ENCODE results near the gene MALSU1.

The MALSU1 gene

GRCh38 chr7:23298885-23299769 is at the start of gene MALSU1:
Gene MALSU1, plus strand, starts transcription at chr7:23299339. Its CDS starts 14 bp downstream, at chr7:23299353.
- in situ Hi-C loops (cut with MboI; ENCODE audit: low sequenced_read_pairs): no loop called here

GRCh38 chr7:23249486-23249885 is 49.7 kb upstream of the MALSU1 start:
- in situ Hi-C loops (cut with MboI; ENCODE audit: low sequenced_read_pairs): no loop called here

- in situ Hi-C loops (cut with MboI; ENCODE audit: low sequenced_read_pairs): loop anchor here (25.0 kb wide), 1 partner anchor 458 kb away; the partner anchor contains the start of gene STK31
Measured at GRCh38 chr7:23254051-23254681, 45.0 kb upstream of the MALSU1 start.

GRCh38 chr7:23256731-23257130 is 42.4 kb upstream of the MALSU1 start:
- in situ Hi-C loops (cut with MboI; ENCODE audit: low sequenced_read_pairs): loop anchor here (25.0 kb wide), 1 partner anchor 456 kb away; the partner anchor contains the start of gene STK31

- in situ Hi-C loops (cut with MboI; ENCODE audit: low sequenced_read_pairs): loop anchor here (25.0 kb wide), 1 partner anchor 452 kb away; the partner anchor contains the start of gene STK31
Measured at GRCh38 chr7:23260371-23260770, 38.8 kb upstream of the MALSU1 start.

GRCh38 chr7:23261843-23262452 is 37.2 kb upstream of the MALSU1 start:
- in situ Hi-C loops (cut with MboI; ENCODE audit: low sequenced_read_pairs): loop anchor here (25.0 kb wide), 1 partner anchor 450 kb away; the partner anchor contains the start of gene STK31

GRCh38 chr7:23264916-23265458 is 34.2 kb upstream of the MALSU1 start:
- in situ Hi-C loops (cut with MboI; ENCODE audit: low sequenced_read_pairs): loop anchor here (25.0 kb wide), 1 partner anchor 447 kb away; the partner anchor contains the start of gene STK31

- in situ Hi-C loops (cut with MboI; ENCODE audit: low sequenced_read_pairs): loop anchor here (25.0 kb wide), 1 partner anchor 445 kb away; the partner anchor contains the start of gene STK31
Measured at GRCh38 chr7:23266918-23267317, 32.2 kb upstream of the MALSU1 start.

- in situ Hi-C loops (cut with MboI; ENCODE audit: low sequenced_read_pairs): loop anchor here (25.0 kb wide), 1 partner anchor 445 kb away; the partner anchor contains the start of gene STK31
Measured at GRCh38 chr7:23267357-23267756, 31.8 kb upstream of the MALSU1 start.

- in situ Hi-C loops (cut with MboI; ENCODE audit: low sequenced_read_pairs): loop anchor here (25.0 kb wide), 1 partner anchor 444 kb away; the partner anchor contains the start of gene STK31
Measured at GRCh38 chr7:23268167-23268566, 31.0 kb upstream of the MALSU1 start.

GRCh38 chr7:23268746-23269145 is 30.4 kb upstream of the MALSU1 start:
- in situ Hi-C loops (cut with MboI; ENCODE audit: low sequenced_read_pairs): loop anchor here (25.0 kb wide), 1 partner anchor 444 kb away; the partner anchor contains the start of gene STK31

GRCh38 chr7:23272275-23272674 is 26.9 kb upstream of the MALSU1 start:
- in situ Hi-C loops (cut with MboI; ENCODE audit: low sequenced_read_pairs): loop anchor here (10.0 to 25.0 kb wide), 2 partner anchors 183 to 440 kb away; partner anchors contain the start of gene STK31

GRCh38 chr7:23273141-23273599 is 26.0 kb upstream of the MALSU1 start:
- in situ Hi-C loops (cut with MboI; ENCODE audit: low sequenced_read_pairs): loop anchor here (10.0 to 25.0 kb wide), 2 partner anchors 182 to 439 kb away; partner anchors contain the start of gene STK31

- in situ Hi-C loops (cut with MboI; ENCODE audit: low sequenced_read_pairs): loop anchor here (10.0 kb wide), 1 partner anchor 179 kb away; no protein-coding TSS in a partner anchor
Measured at GRCh38 chr7:23275912-23276311, 23.2 kb upstream of the MALSU1 start.

- in situ Hi-C loops (cut with MboI; ENCODE audit: low sequenced_read_pairs): loop anchor here (10.0 kb wide), 1 partner anchor 178 kb away; no protein-coding TSS in a partner anchor
Measured at GRCh38 chr7:23276376-23276775, 22.8 kb upstream of the MALSU1 start.

- in situ Hi-C loops (cut with MboI; ENCODE audit: low sequenced_read_pairs): loop anchor here (10.0 kb wide), 1 partner anchor 178 kb away; no protein-coding TSS in a partner anchor
Measured at GRCh38 chr7:23276947-23277346, 22.2 kb upstream of the MALSU1 start.

- in situ Hi-C loops (cut with MboI; ENCODE audit: low sequenced_read_pairs): loop anchor here (10.0 kb wide), 1 partner anchor 177 kb away; no protein-coding TSS in a partner anchor
Measured at GRCh38 chr7:23277359-23277989, 21.7 kb upstream of the MALSU1 start.

GRCh38 chr7:23279819-23280525 is 19.2 kb upstream of the MALSU1 start:
- in situ Hi-C loops (cut with MboI; ENCODE audit: low sequenced_read_pairs): loop anchor here (10.0 kb wide), 1 partner anchor 175 kb away; no protein-coding TSS in a partner anchor

GRCh38 chr7:23283086-23283485 is 16.1 kb upstream of the MALSU1 start:
- in situ Hi-C loops (cut with MboI; ENCODE audit: low sequenced_read_pairs): no loop called here
